MM.1S (cell line): ENCODE data around the gene MRPL42.

Experiments used
- EZH2 ChIP-seq: fragments of 300-600 bp; sonication (generic); optimal IDR thresholded peaks from 2 replicates; pipeline ENCODE3; 2017; ENCODE audit warnings: low read depth, mild to moderate bottlenecking, antibody characterized with exemption, low read length, mixed read lengths
- EZH2phosphoT487 ChIP-seq: fragments of 300-600 bp; sonication (generic); IDR thresholded peaks from 2 replicates; pipeline ENCODE4 v1.6.1; 2018; ENCODE audit warnings: antibody characterized with exemption, low read length
- TF ChIP-seq, protein P1 (sequence below): fragments of 300-600 bp; sonication (generic); IDR thresholded peaks from 2 replicates; pipeline ENCODE4 v1.5.1; 2016; ENCODE audit warnings: antibody characterized with exemption, low read length, mixed read lengths

DNA sequence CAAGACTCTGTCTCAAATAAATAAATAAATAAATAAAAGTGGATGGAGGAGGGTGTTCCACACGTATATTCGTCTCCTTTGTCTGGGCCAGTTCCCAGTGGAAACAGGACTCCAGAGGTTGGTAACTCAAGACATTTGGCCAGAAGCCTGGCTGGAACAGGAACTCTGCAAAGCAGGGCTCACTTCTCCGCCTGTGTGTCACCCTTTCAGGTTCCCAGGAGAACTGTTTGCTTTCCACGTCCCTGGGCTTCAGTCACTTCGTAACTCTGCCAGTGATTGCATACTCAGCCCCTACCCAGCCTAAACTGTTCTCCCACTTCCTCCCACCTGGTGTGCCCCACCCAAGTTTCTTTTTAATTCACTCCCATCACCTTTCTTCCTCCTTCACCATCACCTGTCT is 18.5 kb upstream of the MRPL42 start:
- TF ChIP-seq, protein P1, sequence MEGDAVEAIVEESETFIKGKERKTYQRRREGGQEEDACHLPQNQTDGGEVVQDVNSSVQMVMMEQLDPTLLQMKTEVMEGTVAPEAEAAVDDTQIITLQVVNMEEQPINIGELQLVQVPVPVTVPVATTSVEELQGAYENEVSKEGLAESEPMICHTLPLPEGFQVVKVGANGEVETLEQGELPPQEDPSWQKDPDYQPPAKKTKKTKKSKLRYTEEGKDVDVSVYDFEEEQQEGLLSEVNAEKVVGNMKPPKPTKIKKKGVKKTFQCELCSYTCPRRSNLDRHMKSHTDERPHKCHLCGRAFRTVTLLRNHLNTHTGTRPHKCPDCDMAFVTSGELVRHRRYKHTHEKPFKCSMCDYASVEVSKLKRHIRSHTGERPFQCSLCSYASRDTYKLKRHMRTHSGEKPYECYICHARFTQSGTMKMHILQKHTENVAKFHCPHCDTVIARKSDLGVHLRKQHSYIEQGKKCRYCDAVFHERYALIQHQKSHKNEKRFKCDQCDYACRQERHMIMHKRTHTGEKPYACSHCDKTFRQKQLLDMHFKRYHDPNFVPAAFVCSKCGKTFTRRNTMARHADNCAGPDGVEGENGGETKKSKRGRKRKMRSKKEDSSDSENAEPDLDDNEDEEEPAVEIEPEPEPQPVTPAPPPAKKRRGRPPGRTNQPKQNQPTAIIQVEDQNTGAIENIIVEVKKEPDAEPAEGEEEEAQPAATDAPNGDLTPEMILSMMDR: no peak
- no peak for TF ChIP-seq EZH2
- TF ChIP-seq EZH2phosphoT487: no peak
